ENCODE measurements around the gene AFMID.
A peak's percentile ranks its signal among the peaks of the same experiment; 100 is the strongest.
"Not testable (repeated sequence)": the region's sequence is repeated elsewhere in the genome, so short reads cannot be mapped to it uniquely, and the experiment has no call there.

AFMID gene

DNA sequence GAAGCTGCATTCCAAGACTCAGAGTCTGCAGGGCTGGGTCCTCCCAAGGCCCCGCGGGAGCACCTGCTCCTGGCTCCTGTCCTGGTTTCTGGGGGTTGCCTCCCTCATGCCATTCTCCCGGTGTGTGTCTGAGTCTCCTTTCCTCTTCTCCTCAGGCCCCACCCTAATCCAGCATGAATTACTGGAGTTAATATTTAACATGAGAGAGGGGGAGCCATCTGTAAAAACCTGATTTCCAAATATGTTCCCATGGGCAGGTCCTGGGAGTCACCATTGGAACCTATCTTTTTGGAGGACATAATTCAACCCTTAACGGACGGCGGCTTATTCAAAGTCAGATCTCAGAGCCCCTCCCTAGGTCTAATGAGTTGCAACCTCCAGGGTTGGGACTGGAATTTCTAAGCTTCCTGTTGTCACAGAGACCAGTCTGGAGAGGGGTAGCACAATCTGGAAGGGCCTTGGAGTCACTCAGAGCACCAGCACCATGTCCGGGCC lies 35.6 kb upstream of the AFMID start:
- no peak for DNase-seq (ENCODE audit: extremely low read depth in 1 of 2, low read depth in 1 of 2)

- DNase-seq (ENCODE audit: extremely low read depth in 1 of 2, low read depth in 1 of 2): no peak
Measured at GRCh38 chr17:78154903-78155811, 32.0 kb upstream of the AFMID start.

- no peak for DNase-seq (ENCODE audit: extremely low read depth in 1 of 2, low read depth in 1 of 2)
Measured at GRCh38 chr17:78159575-78160158, 27.5 kb upstream of the AFMID start.

GRCh38 chr17:78163881-78164747 lies 23.0 kb upstream of the AFMID start:
- DNase-seq (ENCODE audit: extremely low read depth in 1 of 2, low read depth in 1 of 2): no peak

GRCh38 chr17:78164748-78165607 lies 22.2 kb upstream of the AFMID start:
- no peak for DNase-seq (ENCODE audit: extremely low read depth in 1 of 2, low read depth in 1 of 2)

DNA sequence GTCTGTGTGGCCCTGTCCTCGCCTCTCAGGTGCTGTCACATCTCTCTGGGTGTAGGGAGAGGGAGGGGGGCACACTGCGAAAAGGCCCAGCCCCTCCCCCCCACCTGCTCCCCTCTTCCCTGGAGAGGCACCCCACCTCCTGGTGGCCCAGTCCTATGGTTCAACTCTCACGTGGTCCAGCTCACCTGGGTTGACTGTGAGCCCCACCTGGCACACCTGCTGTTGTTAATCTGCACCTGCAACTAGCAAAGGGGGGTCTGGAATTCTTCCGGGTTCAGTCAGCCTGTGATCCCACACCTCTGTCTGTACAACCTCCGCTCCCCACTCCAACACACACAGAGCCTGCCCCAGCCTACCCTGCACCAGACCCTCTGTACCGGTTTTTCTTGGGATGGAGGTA lies 20.7 kb upstream of the AFMID start:
- no peak for DNase-seq (ENCODE audit: extremely low read depth in 1 of 2, low read depth in 1 of 2)

GRCh38 chr17:78168242-78168902 lies 18.8 kb upstream of the AFMID start, which contains the start of gene SYNGR2:
TSS of gene SYNGR2 (plus strand) at chr17:78168581. CDS start at chr17:78168617, 36 bp downstream.
- DNase-seq (ENCODE audit: extremely low read depth in 1 of 2, low read depth in 1 of 2): peak; percentile 71 to 73

- no peak for DNase-seq (ENCODE audit: extremely low read depth in 1 of 2, low read depth in 1 of 2)
Measured at GRCh38 chr17:78168903-78169793, 18.0 kb upstream of the AFMID start.

DNA sequence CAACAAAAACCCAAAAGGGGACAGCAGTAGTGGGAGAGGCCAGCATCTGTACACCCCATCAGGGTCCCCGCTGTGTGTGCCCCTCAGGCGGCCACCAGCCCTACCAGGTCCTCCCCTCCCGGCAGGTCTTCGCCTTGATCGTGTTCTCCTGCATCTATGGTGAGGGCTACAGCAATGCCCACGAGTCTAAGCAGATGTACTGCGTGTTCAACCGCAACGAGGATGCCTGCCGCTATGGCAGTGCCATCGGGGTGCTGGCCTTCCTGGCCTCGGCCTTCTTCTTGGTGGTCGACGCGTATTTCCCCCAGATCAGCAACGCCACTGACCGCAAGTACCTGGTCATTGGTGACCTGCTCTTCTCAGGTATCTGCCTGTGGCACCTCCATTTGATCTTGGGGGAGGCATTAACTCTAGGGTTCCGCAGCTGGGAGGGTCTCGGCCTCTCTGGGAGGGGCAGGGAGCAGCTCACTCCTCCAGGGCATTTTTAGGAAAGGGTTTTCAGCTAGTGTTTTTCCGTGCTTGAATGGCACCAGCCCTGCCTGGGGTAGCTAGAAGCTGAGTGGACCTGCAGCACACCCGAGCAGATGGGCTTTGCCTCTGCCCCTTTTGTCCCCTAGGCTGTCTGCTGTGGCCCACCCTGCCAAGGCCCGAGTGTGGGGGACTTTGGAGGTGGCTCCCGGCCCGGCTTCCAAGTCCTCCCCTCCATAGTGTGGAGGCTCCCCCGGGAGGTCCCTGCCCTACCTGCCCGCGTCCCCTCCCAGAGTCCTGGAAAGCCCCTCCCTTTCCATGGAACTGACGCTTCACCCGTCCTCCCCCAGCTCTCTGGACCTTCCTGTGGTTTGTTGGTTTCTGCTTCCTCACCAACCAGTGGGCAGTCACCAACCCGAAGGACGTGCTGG lies 16.2 kb upstream of the AFMID start:
- no peak for DNase-seq (ENCODE audit: extremely low read depth in 1 of 2, low read depth in 1 of 2)

DNA sequence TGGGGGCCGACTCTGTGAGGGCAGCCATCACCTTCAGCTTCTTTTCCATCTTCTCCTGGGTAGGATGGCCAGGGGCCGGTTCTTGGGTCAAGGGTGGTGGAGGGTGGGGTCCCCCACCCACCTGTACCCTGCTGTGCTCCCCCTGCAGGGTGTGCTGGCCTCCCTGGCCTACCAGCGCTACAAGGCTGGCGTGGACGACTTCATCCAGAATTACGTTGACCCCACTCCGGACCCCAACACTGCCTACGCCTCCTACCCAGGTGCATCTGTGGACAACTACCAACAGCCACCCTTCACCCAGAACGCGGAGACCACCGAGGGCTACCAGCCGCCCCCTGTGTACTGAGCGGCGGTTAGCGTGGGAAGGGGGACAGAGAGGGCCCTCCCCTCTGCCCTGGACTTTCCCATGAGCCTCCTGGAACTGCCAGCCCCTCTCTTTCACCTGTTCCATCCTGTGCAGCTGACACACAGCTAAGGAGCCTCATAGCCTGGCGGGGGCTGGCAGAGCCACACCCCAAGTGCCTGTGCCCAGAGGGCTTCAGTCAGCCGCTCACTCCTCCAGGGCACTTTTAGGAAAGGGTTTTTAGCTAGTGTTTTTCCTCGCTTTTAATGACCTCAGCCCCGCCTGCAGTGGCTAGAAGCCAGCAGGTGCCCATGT lies 15.4 kb upstream of the AFMID start:
- not testable (repeated sequence) for DNase-seq (ENCODE audit: extremely low read depth in 1 of 2, low read depth in 1 of 2)

GRCh38 chr17:78172249-78173051 lies 14.7 kb upstream of the AFMID start:
- DNase-seq (ENCODE audit: extremely low read depth in 1 of 2, low read depth in 1 of 2): no peak

- DNase-seq (ENCODE audit: extremely low read depth in 1 of 2, low read depth in 1 of 2): no peak
Measured at GRCh38 chr17:78173097-78173715, 14.0 kb upstream of the AFMID start.

DNA sequence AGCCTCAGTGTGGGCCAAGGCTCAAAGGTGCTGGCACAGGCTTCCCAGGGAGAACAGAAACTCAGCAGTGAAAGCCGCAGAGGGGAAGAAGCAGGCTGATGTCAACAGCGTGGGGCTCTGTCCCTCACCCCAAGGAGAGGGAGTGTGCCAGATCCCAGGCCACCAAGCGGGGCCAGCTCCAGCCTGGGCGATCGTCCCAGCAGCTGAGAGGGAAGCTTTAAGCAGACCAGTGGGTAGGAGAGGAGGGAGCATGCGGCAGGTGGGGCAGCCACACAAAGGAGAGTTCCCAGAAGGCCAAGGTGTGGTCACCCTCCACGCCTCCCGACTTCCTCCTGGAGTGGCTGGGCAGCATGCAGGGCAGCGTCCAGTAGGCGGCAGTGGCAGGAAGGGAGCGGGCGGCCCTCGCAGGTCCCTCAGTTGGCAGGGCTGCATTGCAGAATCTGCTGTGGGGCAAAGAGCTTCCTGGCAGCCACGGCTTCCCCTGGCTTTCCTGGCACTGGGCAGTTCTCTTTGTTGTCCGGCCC lies 12.8 kb upstream of the AFMID start:
- DNase-seq (ENCODE audit: extremely low read depth in 1 of 2, low read depth in 1 of 2): no peak

DNA sequence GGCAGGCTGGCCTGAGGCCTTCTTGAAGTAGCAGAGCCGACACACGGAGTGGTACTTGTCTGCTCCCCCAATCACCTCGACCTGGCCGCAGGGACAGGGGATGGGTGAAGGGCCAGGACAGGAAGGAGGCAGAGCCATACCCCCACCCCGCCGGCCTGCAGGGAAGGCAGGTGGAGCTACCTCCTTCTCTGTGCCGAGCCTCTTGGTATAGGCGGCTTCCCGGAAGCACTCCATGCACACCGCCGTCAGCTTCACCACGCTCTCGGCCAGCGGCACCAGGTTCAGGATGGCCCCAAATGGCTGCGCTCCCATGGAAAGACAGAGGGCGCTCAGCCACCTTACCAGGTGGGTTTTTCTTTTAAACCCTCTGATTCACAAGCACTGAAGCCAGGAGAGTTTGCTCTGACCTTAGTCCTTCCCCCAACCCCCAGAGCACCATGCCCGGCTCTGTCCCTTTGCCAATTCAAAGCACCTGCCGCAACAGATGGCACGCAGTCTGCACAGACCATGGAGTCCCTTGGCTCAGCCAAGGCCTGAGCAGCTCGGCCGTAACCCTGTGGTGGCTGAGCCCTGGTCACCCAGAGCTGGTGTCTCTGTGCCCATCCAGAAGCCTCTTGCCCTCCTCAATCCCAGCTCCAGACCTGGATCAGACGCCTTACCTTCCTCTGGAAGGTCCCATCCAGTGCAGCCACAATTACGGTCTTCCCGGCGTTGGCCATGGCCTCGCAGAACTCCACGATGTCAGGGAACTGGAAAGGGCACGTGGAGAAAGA lies 12.1 kb upstream of the AFMID start:
- DNase-seq (ENCODE audit: extremely low read depth in 1 of 2, low read depth in 1 of 2): no peak

- DNase-seq (ENCODE audit: extremely low read depth in 1 of 2, low read depth in 1 of 2): no peak
Measured at GRCh38 chr17:78175643-78175981, 11.6 kb upstream of the AFMID start.
